K562 (cell line): ENCODE measurements around the gene VEGFB. TPM values are rescaled to one million over a fixed set of nuclear protein-coding genes. Genes with fewer than 3 reads are reported as not detected.

Experiments used
- FOS ChIP-seq: IDR thresholded peaks from 3 replicates; pipeline ENCODE4 v1.6.1; 2011; ENCODE audit not compliant: insufficient read length; ENCODE audit errors: extremely low read depth
- HMG20A ChIP-seq: fragments of 450-650 bp; formaldehyde crosslinking; conservative IDR thresholded peaks from 2 replicates; pipeline ENCODE4 v1.4.0; 2020; ENCODE audit warnings: mild to moderate bottlenecking, mixed read lengths
- HNRNPUL1 ChIP-seq: fragments of 200-400 bp; formaldehyde crosslinking; IDR thresholded peaks from 2 replicates; pipeline ENCODE4 v1.6.1; 2017; ENCODE audit warnings: low read length
- MCM7 ChIP-seq, 2 experiments: fragments of 450-650 bp; IDR thresholded peaks; 2 replicates each; pipeline ENCODE4 v1.6.1; 2016 to 2018
- MTA3 ChIP-seq: fragments of 450-650 bp; formaldehyde crosslinking; IDR thresholded peaks from 2 replicates; pipeline ENCODE4 v1.6.1; 2017; ENCODE audit warnings: mild to moderate bottlenecking, borderline replicate concordance
- NR1H2 ChIP-seq: sonication (generic); formaldehyde crosslinking; IDR thresholded peaks from 2 replicates; pipeline ENCODE4 v1.4.0; 2020; ENCODE audit warnings: mild to moderate bottlenecking, missing genetic modification reagents
- RUNX1 ChIP-seq: sonication (generic); IDR thresholded peaks from 2 replicates; pipeline ENCODE4 v1.6.1; 2016; ENCODE audit warnings: antibody characterized with exemption, low read depth
- SMAD1 ChIP-seq: fragments of 150-350 bp; IDR thresholded peaks from 2 replicates; pipeline ENCODE4 v1.6.1; 2014; ENCODE audit warnings: low read length, low read depth; ENCODE audit not compliant: partially characterized antibody
- ZFP1 ChIP-seq: fragments of 450-650 bp; formaldehyde crosslinking; IDR thresholded peaks from 2 replicates; pipeline ENCODE4 v1.4.0; 2020; ENCODE audit warnings: mild to moderate bottlenecking, mixed read lengths
- ZFX ChIP-seq: sonication (generic); formaldehyde crosslinking; IDR thresholded peaks from 2 replicates; pipeline ENCODE4 v1.8.0; 2022; ENCODE audit warnings: mild to moderate bottlenecking, missing genetic modification reagents, moderate library complexity
- ZNF76 ChIP-seq: fragments of 250-450 bp; sonication (Bioruptor Pico); IDR thresholded peaks from 2 replicates; pipeline ENCODE4 v1.4.0; 2020; ENCODE audit warnings: mild to moderate bottlenecking, moderate library complexity, borderline replicate concordance
- polyA plus RNA-seq, 8 experiments: library from polyadenylated mRNA; depleted of rRNA in 4 of 8; stranded (reverse) in 5 of 8; unstranded in 3 of 8; fragments of >200 nt; fragmentation: Nextera tagmentation in 2 of 8; fragmentation: Illumina TruSeq in 1 of 8; extraction: Ambion mirVana in 2 of 8; extraction: Trizol in 1 of 8; gene quantifications; 2 replicates each; pipeline versions ENCODE4 v1.2.1 to v1.2.3, GENCODE V29; 2011 to 2014; ENCODE audit warnings: inconsistent platforms in 1 of 8, missing spikeins in 1 of 8
- total RNA-seq, 7 experiments: library from RNA; depleted of rRNA in 6 of 7; stranded (reverse); fragments of >200 nt in 6 of 7; fragmentation: Illumina TruSeq in 2 of 7; extraction: Trizol in 2 of 7; gene quantifications; 2 replicates each; pipeline versions ENCODE4 v1.2.1 to v1.2.3, GENCODE V29; 2011 to 2021; ENCODE audit warnings: low replicate concordance in 1 of 7
- TF ChIP-seq, protein P1 (sequence below): fragments of 450-650 bp; IDR thresholded peaks from 2 replicates; pipeline ENCODE4 v1.6.1; 2016; ENCODE audit warnings: mild to moderate bottlenecking, moderate library complexity
- TF ChIP-seq, protein P2 (sequence below): sonication (generic); formaldehyde crosslinking; IDR thresholded peaks from 2 replicates; pipeline ENCODE4 v1.8.0; 2022; ENCODE audit warnings: mild to moderate bottlenecking, missing genetic modification reagents
- TF ChIP-seq, protein P3 (sequence below), 2 experiments: fragments of 250-450 bp in 1 of 2; fragments of 450-650 bp in 1 of 2; sonication (Bioruptor Pico) in 1 of 2; IDR thresholded peaks; 2 replicates each; pipeline versions ENCODE4 v1.6.1 to v1.8.0; 2016 to 2021; ENCODE audit warnings: mild to moderate bottlenecking in 2 of 2, moderate library complexity in 2 of 2, missing compliant biosample characterization in 1 of 2, missing genetic modification characterization in 1 of 2

Gene VEGFB
- total and polyA plus RNA-seq, 9 of the 15 experiments (the other 6 are each of a cell fraction or from before 2014, with no cell fraction given): 11.0 to 83.4 (median 25.7) TPM

DNA sequence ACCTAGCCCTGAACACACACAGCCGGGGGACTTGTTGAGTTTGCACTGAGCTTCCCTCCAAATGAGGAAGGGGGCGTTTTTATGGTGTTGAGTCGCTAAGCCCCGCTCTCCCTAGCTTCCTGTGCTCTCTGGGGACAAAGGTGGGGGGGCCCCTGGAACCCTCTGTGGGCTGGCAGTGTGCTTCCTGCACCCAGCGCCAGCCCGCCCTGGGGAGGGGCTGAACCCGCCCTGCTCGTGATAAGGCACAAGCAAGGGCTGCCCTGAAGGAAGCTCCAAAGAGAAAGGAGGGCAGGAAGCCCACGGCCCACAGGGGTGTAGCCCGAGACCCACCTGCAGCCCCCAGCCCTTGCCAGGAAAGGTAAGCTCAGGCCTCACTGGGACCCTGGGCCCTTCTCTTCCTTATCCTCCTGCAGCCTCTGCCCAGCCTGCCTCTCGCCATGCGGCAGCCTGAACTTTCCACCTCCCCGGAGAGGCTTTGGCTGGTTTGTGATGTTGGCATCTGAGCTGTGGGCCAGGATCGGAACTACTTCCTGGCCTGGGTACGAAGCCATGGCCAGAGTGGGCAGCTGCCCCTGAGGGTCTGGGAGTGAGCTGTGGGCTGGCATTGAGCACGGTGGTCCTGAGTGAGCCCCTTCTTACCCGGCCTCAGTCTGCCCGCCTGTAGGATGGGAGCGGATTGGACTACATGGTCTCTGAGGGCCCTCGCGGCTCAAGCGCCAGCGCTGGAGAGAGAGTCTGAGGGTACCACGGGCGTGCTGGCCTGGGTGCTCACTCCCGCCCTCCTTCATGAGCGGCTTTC is 27.7 kb upstream of the VEGFB start, which contains the start of gene FERMT3 (continued):
- TF ChIP-seq FOS: no peak
- TF ChIP-seq, protein P1, sequence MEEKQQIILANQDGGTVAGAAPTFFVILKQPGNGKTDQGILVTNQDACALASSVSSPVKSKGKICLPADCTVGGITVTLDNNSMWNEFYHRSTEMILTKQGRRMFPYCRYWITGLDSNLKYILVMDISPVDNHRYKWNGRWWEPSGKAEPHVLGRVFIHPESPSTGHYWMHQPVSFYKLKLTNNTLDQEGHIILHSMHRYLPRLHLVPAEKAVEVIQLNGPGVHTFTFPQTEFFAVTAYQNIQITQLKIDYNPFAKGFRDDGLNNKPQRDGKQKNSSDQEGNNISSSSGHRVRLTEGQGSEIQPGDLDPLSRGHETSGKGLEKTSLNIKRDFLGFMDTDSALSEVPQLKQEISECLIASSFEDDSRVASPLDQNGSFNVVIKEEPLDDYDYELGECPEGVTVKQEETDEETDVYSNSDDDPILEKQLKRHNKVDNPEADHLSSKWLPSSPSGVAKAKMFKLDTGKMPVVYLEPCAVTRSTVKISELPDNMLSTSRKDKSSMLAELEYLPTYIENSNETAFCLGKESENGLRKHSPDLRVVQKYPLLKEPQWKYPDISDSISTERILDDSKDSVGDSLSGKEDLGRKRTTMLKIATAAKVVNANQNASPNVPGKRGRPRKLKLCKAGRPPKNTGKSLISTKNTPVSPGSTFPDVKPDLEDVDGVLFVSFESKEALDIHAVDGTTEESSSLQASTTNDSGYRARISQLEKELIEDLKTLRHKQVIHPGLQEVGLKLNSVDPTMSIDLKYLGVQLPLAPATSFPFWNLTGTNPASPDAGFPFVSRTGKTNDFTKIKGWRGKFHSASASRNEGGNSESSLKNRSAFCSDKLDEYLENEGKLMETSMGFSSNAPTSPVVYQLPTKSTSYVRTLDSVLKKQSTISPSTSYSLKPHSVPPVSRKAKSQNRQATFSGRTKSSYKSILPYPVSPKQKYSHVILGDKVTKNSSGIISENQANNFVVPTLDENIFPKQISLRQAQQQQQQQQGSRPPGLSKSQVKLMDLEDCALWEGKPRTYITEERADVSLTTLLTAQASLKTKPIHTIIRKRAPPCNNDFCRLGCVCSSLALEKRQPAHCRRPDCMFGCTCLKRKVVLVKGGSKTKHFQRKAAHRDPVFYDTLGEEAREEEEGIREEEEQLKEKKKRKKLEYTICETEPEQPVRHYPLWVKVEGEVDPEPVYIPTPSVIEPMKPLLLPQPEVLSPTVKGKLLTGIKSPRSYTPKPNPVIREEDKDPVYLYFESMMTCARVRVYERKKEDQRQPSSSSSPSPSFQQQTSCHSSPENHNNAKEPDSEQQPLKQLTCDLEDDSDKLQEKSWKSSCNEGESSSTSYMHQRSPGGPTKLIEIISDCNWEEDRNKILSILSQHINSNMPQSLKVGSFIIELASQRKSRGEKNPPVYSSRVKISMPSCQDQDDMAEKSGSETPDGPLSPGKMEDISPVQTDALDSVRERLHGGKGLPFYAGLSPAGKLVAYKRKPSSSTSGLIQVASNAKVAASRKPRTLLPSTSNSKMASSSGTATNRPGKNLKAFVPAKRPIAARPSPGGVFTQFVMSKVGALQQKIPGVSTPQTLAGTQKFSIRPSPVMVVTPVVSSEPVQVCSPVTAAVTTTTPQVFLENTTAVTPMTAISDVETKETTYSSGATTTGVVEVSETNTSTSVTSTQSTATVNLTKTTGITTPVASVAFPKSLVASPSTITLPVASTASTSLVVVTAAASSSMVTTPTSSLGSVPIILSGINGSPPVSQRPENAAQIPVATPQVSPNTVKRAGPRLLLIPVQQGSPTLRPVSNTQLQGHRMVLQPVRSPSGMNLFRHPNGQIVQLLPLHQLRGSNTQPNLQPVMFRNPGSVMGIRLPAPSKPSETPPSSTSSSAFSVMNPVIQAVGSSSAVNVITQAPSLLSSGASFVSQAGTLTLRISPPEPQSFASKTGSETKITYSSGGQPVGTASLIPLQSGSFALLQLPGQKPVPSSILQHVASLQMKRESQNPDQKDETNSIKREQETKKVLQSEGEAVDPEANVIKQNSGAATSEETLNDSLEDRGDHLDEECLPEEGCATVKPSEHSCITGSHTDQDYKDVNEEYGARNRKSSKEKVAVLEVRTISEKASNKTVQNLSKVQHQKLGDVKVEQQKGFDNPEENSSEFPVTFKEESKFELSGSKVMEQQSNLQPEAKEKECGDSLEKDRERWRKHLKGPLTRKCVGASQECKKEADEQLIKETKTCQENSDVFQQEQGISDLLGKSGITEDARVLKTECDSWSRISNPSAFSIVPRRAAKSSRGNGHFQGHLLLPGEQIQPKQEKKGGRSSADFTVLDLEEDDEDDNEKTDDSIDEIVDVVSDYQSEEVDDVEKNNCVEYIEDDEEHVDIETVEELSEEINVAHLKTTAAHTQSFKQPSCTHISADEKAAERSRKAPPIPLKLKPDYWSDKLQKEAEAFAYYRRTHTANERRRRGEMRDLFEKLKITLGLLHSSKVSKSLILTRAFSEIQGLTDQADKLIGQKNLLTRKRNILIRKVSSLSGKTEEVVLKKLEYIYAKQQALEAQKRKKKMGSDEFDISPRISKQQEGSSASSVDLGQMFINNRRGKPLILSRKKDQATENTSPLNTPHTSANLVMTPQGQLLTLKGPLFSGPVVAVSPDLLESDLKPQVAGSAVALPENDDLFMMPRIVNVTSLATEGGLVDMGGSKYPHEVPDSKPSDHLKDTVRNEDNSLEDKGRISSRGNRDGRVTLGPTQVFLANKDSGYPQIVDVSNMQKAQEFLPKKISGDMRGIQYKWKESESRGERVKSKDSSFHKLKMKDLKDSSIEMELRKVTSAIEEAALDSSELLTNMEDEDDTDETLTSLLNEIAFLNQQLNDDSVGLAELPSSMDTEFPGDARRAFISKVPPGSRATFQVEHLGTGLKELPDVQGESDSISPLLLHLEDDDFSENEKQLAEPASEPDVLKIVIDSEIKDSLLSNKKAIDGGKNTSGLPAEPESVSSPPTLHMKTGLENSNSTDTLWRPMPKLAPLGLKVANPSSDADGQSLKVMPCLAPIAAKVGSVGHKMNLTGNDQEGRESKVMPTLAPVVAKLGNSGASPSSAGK: 0 out of 2 replicates have a peak, but pooled peaks have one; percentile 17
- TF ChIP-seq, protein P2, sequence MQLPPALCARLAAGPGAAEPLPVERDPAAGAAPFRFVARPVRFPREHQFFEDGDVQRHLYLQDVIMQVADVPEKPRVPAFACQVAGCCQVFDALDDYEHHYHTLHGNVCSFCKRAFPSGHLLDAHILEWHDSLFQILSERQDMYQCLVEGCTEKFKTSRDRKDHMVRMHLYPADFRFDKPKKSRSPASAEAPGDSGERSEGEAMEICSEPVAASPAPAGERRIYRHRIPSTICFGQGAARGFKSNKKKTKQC (CRISPR knock-in tag): peak; percentile 51
- TF ChIP-seq ZFP1 (CRISPR knock-in tag): no peak
- TF ChIP-seq, protein P3, sequence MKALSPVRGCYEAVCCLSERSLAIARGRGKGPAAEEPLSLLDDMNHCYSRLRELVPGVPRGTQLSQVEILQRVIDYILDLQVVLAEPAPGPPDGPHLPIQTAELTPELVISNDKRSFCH (CRISPR knock-in tag; IDR thresholded peaks at IDR 0.05): no peak
- TF ChIP-seq, protein P3 (tag; IDR thresholded peaks at IDR 0.05): peak; percentile 30; the same call in 1 of the 2 replicates
- peak; percentile 86 for TF ChIP-seq SMAD1
- no peak for TF ChIP-seq MCM7 (IDR thresholded peaks at IDR 0.05)
- no peak for TF ChIP-seq HNRNPUL1
- TF ChIP-seq ZFX (CRISPR knock-in tag): no peak; the same call in 1 of the 2 replicates
- TF ChIP-seq RUNX1: no peak
- peak; percentile 60; the same call in 1 of the 2 replicates for TF ChIP-seq MTA3
- TF ChIP-seq NR1H2 (CRISPR knock-in tag): no peak
- no peak for TF ChIP-seq HMG20A
- TF ChIP-seq ZNF76 (CRISPR knock-in tag): 0 out of 2 replicates have a peak, but pooled peaks have one; percentile 54
